ENCODE results near the gene XCR1.

Gene XCR1, protein sequence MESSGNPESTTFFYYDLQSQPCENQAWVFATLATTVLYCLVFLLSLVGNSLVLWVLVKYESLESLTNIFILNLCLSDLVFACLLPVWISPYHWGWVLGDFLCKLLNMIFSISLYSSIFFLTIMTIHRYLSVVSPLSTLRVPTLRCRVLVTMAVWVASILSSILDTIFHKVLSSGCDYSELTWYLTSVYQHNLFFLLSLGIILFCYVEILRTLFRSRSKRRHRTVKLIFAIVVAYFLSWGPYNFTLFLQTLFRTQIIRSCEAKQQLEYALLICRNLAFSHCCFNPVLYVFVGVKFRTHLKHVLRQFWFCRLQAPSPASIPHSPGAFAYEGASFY

DNA sequence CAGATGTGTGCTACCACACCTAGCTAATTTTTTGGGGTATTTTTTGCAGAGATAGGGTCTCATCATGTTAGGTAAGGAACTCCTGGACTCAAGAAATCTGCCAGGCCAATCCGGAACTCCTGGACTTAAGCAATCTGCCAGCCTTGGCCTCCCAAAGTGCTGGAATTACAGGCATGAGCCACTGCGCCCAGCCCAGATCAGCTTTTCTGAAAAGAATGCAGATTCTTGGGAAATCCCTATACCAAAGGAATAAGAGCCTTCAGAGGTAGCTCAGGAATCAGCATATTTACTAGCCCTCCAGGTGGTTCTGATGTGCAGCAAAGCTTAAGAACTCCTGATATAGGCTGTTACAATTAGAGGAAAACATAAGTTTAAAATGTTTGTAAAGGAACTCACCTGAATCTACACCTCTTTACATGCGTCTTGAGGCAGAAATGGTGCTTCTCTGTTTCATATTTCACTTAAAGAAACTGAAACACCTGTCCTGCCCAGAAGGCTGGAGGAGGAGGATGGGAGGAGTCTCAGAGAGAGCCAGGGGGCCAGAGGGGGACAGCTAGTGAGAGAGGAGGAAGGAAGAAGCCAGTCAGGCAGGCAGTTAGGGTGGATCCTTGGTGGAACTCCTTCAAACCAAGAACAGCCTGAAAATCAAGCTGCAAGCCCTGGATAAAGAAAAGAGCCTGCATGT, at the start of gene XCR1:
TSS of gene XCR1 (minus strand) at position 463 of the 685 bp plus-strand sequence. CDS start 5,536 bp downstream, outside the sequence.
- no peak within 1 kb of the TSS for H3K9ac ChIP-seq
- TF ChIP-seq, protein P1, sequence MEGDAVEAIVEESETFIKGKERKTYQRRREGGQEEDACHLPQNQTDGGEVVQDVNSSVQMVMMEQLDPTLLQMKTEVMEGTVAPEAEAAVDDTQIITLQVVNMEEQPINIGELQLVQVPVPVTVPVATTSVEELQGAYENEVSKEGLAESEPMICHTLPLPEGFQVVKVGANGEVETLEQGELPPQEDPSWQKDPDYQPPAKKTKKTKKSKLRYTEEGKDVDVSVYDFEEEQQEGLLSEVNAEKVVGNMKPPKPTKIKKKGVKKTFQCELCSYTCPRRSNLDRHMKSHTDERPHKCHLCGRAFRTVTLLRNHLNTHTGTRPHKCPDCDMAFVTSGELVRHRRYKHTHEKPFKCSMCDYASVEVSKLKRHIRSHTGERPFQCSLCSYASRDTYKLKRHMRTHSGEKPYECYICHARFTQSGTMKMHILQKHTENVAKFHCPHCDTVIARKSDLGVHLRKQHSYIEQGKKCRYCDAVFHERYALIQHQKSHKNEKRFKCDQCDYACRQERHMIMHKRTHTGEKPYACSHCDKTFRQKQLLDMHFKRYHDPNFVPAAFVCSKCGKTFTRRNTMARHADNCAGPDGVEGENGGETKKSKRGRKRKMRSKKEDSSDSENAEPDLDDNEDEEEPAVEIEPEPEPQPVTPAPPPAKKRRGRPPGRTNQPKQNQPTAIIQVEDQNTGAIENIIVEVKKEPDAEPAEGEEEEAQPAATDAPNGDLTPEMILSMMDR (IDR thresholded peaks at IDR 0.05) = no peak
- no peaks in the 10 kb centered on the region for H3K9me3 ChIP-seq (ENCODE audit: control insufficient read depth, low read length)
- no peaks in the 10 kb centered on the region for H3K4me1 ChIP-seq
- H3K4me3 ChIP-seq (ENCODE audit: low read depth, low read length) = no peak within 1 kb of the TSS
- no peaks in the 10 kb centered on the region for H3K79me2 ChIP-seq
- H2AFZ ChIP-seq = no peak within 1 kb of the TSS
- no peak within 1 kb of the TSS for H3K27ac ChIP-seq
- H3K27me3 ChIP-seq (ENCODE audit: control insufficient read depth, insufficient read depth, low read length) = no peaks in the 10 kb centered on the region
- no peak within 1 kb of the TSS for H3K4me2 ChIP-seq (ENCODE audit: low read length)
- no peaks in the 10 kb centered on the region for H3K36me3 ChIP-seq (ENCODE audit: control insufficient read depth, insufficient read depth, low read length)

DNA sequence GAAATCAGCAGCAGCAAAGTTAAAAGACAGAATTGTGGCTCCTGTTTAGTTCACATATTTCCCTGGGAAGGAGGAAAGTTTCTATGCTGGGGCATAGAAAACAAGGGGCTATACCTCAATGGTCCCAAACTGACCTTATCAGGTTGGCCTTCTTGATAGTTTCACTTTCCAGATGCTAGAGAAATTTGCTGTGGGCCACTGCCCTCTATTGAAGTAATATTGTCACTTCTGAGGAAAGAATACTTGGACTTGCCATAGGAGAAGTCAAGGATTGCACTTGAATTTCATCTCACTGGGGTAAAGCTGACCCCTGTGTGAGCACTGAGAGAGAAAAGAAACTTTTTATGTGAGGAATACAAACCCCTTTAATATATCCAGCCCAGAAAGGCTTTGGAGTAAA, 49.3 kb upstream of the XCR1 start:
- Histone ChIP-seq H3K36me3 (ENCODE audit: control insufficient read depth, insufficient read depth, low read length) (no peaks in the 10 kb centered on the region), H3K27ac (no peak overlapping the region), H3K4me1 (no peaks in the 10 kb centered on the region), H3K79me2 (no peaks in the 10 kb centered on the region), H3K9ac (no peak overlapping the region), H2AFZ (no peak overlapping the region), H3K4me3 (ENCODE audit: low read depth, low read length) (no peak overlapping the region), H3K9me3 (ENCODE audit: control insufficient read depth, low read length) (no peaks in the 10 kb centered on the region), H3K27me3 (ENCODE audit: control insufficient read depth, insufficient read depth, low read length) (no peaks in the 10 kb centered on the region), H3K4me2 (ENCODE audit: low read length) (no peak overlapping the region)
- TF ChIP-seq, protein P1 (IDR thresholded peaks at IDR 0.05) = no peak

DNA sequence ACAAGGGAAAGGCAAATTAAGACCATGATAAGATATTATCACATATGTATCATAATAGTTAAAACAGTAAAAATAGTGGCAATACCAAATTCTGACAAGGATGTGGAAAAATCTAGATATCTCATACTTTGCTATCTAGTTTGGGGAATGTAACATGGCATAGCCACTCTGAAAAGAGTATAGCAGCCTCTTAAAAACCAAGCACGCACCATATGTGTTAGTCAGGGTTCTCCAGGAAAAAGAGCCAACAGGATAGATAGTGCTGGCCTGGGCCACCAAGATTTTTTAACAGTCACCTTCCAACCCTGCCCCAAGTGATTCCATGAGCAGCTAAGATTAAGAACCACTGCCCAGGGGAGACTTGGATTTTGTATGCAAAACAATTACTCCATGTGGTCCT, 48.5 kb upstream of the XCR1 start:
- Histone ChIP-seq H3K4me1 (no peaks in the 10 kb centered on the region), H3K79me2 (no peaks in the 10 kb centered on the region)
- TF ChIP-seq, protein P1 (IDR thresholded peaks at IDR 0.05) = no peak

DNA sequence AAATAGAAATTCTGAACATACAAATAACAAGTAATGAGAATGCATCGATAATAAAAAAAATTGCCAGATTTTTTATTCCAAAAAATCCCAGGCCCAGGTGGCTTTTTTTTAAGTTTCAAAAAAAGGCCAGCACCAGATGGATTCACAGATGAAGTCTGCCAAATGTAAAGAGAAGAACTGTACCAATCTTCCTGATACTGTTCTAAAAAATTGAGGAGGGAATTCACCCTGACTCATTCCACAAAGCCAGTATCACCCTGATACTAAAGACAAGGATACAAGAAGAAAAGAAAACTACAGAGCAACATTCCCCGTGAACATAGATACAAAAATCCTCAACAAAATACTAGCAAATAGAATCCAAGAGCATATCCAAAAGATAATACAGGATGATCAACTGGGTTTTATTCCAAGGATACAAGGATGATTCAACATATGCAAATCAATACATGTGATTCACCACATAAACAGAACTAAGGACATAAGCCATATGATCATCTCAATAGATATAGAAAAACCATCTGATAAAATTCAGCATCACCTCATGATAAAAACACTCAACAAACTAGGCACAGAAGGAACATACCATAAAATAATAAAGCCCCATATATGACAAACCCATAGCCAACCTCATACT, 44.1 kb upstream of the XCR1 start:
- no peaks in the 10 kb centered on the region for H3K79me2 ChIP-seq
- H3K4me3 ChIP-seq (ENCODE audit: low read depth, low read length) = no peak overlapping the region
- no peak overlapping the region for H3K9ac ChIP-seq
- no peaks in the 10 kb centered on the region for H3K36me3 ChIP-seq (ENCODE audit: control insufficient read depth, insufficient read depth, low read length)
- TF ChIP-seq, protein P1 (IDR thresholded peaks at IDR 0.05) = no peak
- no peaks in the 10 kb centered on the region for H3K9me3 ChIP-seq (ENCODE audit: control insufficient read depth, low read length)
- H2AFZ ChIP-seq = no peak overlapping the region
- H3K4me2 ChIP-seq (ENCODE audit: low read length) = no peak overlapping the region
- no peak overlapping the region for H3K27ac ChIP-seq
- H3K27me3 ChIP-seq (ENCODE audit: control insufficient read depth, insufficient read depth, low read length) = no peaks in the 10 kb centered on the region
- H3K4me1 ChIP-seq = no peaks in the 10 kb centered on the region

More for the DNA sequence above, 48.5 kb upstream of the XCR1 start:
- Histone ChIP-seq H3K27ac (no peak overlapping the region), H3K4me3 (ENCODE audit: low read depth, low read length) (no peak overlapping the region), H3K9me3 (ENCODE audit: control insufficient read depth, low read length) (no peaks in the 10 kb centered on the region), H3K27me3 (ENCODE audit: control insufficient read depth, insufficient read depth, low read length) (no peaks in the 10 kb centered on the region), H3K4me2 (ENCODE audit: low read length) (no peak overlapping the region), H2AFZ (no peak overlapping the region), H3K9ac (no peak overlapping the region), H3K36me3 (ENCODE audit: control insufficient read depth, insufficient read depth, low read length) (no peaks in the 10 kb centered on the region)
